Large intestine (tissue), 3 donors: ENCODE results near the gene AMDHD1. TPM values are rescaled to one million over a fixed set of nuclear protein-coding genes. Genes with fewer than 3 reads are reported as not detected.
A peak's percentile ranks its signal among the peaks of the same experiment; 100 is the strongest.

Experiments
- DNase-seq, 2 donors: peaks; one replicate each; pipeline versions ENCODE4 v3.0.0 to v3.0.0-alpha.2; 2013
- H3K27ac ChIP-seq: one replicate; pipeline ENCODE4 v1.5.1; 2013; ENCODE audit warnings: low read length
- H3K27me3 ChIP-seq: 2 replicates; pipeline ENCODE4 v1.6.1; 2013; ENCODE audit warnings: low read length; ENCODE audit not compliant: control insufficient read depth, insufficient read depth
- H3K36me3 ChIP-seq: 2 replicates; pipeline ENCODE4 v1.6.1; 2013; ENCODE audit warnings: low read length; ENCODE audit not compliant: control insufficient read depth, insufficient read depth
- H3K4me1 ChIP-seq: one replicate; pipeline ENCODE4 v1.6.1; 2013; ENCODE audit warnings: low read length; ENCODE audit not compliant: control insufficient read depth, insufficient read depth
- H3K4me3 ChIP-seq: one replicate; pipeline ENCODE4 v1.5.1; 2013; ENCODE audit warnings: low read length
- H3K9me3 ChIP-seq: one replicate; pipeline ENCODE4 v1.6.1; 2013; ENCODE audit warnings: mild to moderate bottlenecking, low read depth, low read length, moderate library complexity; ENCODE audit not compliant: control insufficient read depth
- WGBS: methylation state at CpG from one replicate; pipeline ENCODE4 v1.1.5; 2013; ENCODE audit warnings: low lambda C conversion rate; ENCODE audit not compliant: insufficient coverage; 5-methylcytosine and 5-hydroxymethylcytosine counted together
- polyA plus RNA-seq: library from polyadenylated mRNA; unstranded; fragments of 120-200 nt; gene quantifications from one replicate; pipeline ENCODE4 v1.2.1, GENCODE V29; 2013

The AMDHD1 gene
- polyA plus RNA-seq, 1 donor, result 2.7 TPM

GRCh38 chr12:95942524-95943329, 404 bp upstream of the AMDHD1 start, which contains the start of gene CCDC38:
TSS of gene CCDC38 (minus strand) at chr12:95942614. CDS start at chr12:95936509, 6,105 bp downstream.
- no peaks in the 10 kb centered on the region for H3K9me3 ChIP-seq
- H3K27me3 ChIP-seq, result peaks cover 3% of the 10 kb centered on the region
- WGBS, result no CpG with 5 or more reads among the region's 51 CpGs
- peak within 1 kb of the TSS; percentile 88 for H3K27ac ChIP-seq
- H3K4me1 ChIP-seq, result peaks cover 3% of the 10 kb centered on the region
- DNase-seq, result peak; percentile 80 to 91
- H3K4me3 ChIP-seq, result peak within 1 kb of the TSS; percentile 69
- H3K36me3 ChIP-seq, result no peaks in the 10 kb centered on the region

GRCh38 chr12:95944108-95944704, 1.1 kb downstream of the AMDHD1 start:
- no CpG with 5 or more reads among the region's 10 CpGs for WGBS

GRCh38 chr12:95949477-95950206, 6.5 kb downstream of the AMDHD1 start:
- DNase-seq, result no peak
- Histone ChIP-seq H3K4me1 (no peaks in the 10 kb centered on the region), H3K27ac (no peak overlapping the region), H3K4me3 (no peak overlapping the region), H3K27me3 (no peaks in the 10 kb centered on the region), H3K9me3 (no peaks in the 10 kb centered on the region), H3K36me3 (no peaks in the 10 kb centered on the region)
- WGBS, result 31% methylated on average over 2 of the region's 4 CpGs

More at GRCh38 chr12:95944108-95944704, 1.1 kb downstream of the AMDHD1 start:
- DNase-seq, result no peak
- peaks cover 3% of the 10 kb centered on the region for H3K4me1 ChIP-seq
- H3K36me3 ChIP-seq, result no peaks in the 10 kb centered on the region
- H3K27ac ChIP-seq, result no peak overlapping the region
- no peak overlapping the region for H3K4me3 ChIP-seq
- H3K9me3 ChIP-seq, result no peaks in the 10 kb centered on the region
- peaks cover 3% of the 10 kb centered on the region for H3K27me3 ChIP-seq

- Histone ChIP-seq H3K27me3 (no peaks in the 10 kb centered on the region), H3K36me3 (no peaks in the 10 kb centered on the region), H3K4me3 (no peak overlapping the region), H3K4me1 (no peaks in the 10 kb centered on the region), H3K27ac (no peak overlapping the region), H3K9me3 (no peaks in the 10 kb centered on the region)
- DNase-seq, result no peak
These were observed 8.4 kb downstream of the AMDHD1 start for GRCh38 chr12:95951515-95951914.

- no peaks in the 10 kb centered on the region for H3K4me1 ChIP-seq
- H3K27me3 ChIP-seq, result no peaks in the 10 kb centered on the region
- WGBS, result no CpG with 5 or more reads among the region's 1 CpG
These were observed 9.9 kb downstream of the AMDHD1 start for GRCh38 chr12:95953000-95953399.

GRCh38 chr12:95955549-95956159, 12.5 kb downstream of the AMDHD1 start:
- 86% methylated on average over 1 of the region's 7 CpGs for WGBS
- H3K9me3 ChIP-seq, result no peaks in the 10 kb centered on the region
- H3K27me3 ChIP-seq, result no peaks in the 10 kb centered on the region
- no peak overlapping the region for H3K4me3 ChIP-seq
- no peak for DNase-seq
- no peak overlapping the region for H3K27ac ChIP-seq
- no peaks in the 10 kb centered on the region for H3K36me3 ChIP-seq
- H3K4me1 ChIP-seq, result no peaks in the 10 kb centered on the region

More at GRCh38 chr12:95953000-95953399, 9.9 kb downstream of the AMDHD1 start:
- H3K27ac ChIP-seq, result no peak overlapping the region
- H3K36me3 ChIP-seq, result no peaks in the 10 kb centered on the region
- no peaks in the 10 kb centered on the region for H3K9me3 ChIP-seq
- no peak overlapping the region for H3K4me3 ChIP-seq
- no peak for DNase-seq

- H3K4me1 ChIP-seq, result no peaks in the 10 kb centered on the region
- 73% methylated on average over 3 of the region's 27 CpGs for WGBS
- H3K4me3 ChIP-seq, result no peak overlapping the region
- H3K9me3 ChIP-seq, result no peaks in the 10 kb centered on the region
- no peak overlapping the region for H3K27ac ChIP-seq
- no peak for DNase-seq
- H3K27me3 ChIP-seq, result no peaks in the 10 kb centered on the region
- H3K36me3 ChIP-seq, result no peaks in the 10 kb centered on the region
These were observed 13.5 kb downstream of the AMDHD1 start for GRCh38 chr12:95956557-95957145.

GRCh38 chr12:95959107-95959506, 16.0 kb downstream of the AMDHD1 start:
- Histone ChIP-seq H3K27me3 (no peaks in the 10 kb centered on the region), H3K27ac (no peak overlapping the region), H3K4me1 (peaks cover 3% of the 10 kb centered on the region), H3K9me3 (no peaks in the 10 kb centered on the region), H3K4me3 (no peak overlapping the region), H3K36me3 (no peaks in the 10 kb centered on the region)
- no peak for DNase-seq
- WGBS, result no CpG with 5 or more reads among the region's 1 CpG

GRCh38 chr12:95960241-95960640, 17.1 kb downstream of the AMDHD1 start:
- no peak for DNase-seq
- peaks cover 4% of the 10 kb centered on the region for H3K4me1 ChIP-seq
- H3K36me3 ChIP-seq, result no peaks in the 10 kb centered on the region
- no peaks in the 10 kb centered on the region for H3K27me3 ChIP-seq
- no peak overlapping the region for H3K4me3 ChIP-seq
- no CpG with 5 or more reads among the region's 5 CpGs for WGBS
- H3K9me3 ChIP-seq, result no peaks in the 10 kb centered on the region
- H3K27ac ChIP-seq, result no peak overlapping the region

- peaks cover 4% of the 10 kb centered on the region for H3K4me1 ChIP-seq
- no peak for DNase-seq
- no peaks in the 10 kb centered on the region for H3K27me3 ChIP-seq
- H3K36me3 ChIP-seq, result no peaks in the 10 kb centered on the region
- H3K9me3 ChIP-seq, result no peaks in the 10 kb centered on the region
- WGBS, result no CpG with 5 or more reads among the region's 7 CpGs
- H3K4me3 ChIP-seq, result no peak overlapping the region
- H3K27ac ChIP-seq, result no peak overlapping the region
These were observed 19.1 kb downstream of the AMDHD1 start for GRCh38 chr12:95962222-95962621.
